Mesenchymal stem cell (in vitro differentiated cells and primary cell): ENCODE data around the gene LGALS12.

Experiments
- DNase-seq: peaks from one replicate; pipeline ENCODE4 v3.0.0-alpha.2; 2013
- H2AFZ ChIP-seq: one replicate; pipeline ENCODE4 v1.6.1; 2013; ENCODE audit warnings: low read depth, mild to moderate bottlenecking, control low read depth, inconsistent platforms, low read length, moderate library complexity
- H2AK5ac ChIP-seq: 2 replicates; pipeline ENCODE4 v1.6.1; 2013; ENCODE audit warnings: low read length, moderate library complexity, mild to moderate bottlenecking, inconsistent platforms; ENCODE audit not compliant: severe bottlenecking
- H2BK120ac ChIP-seq: one replicate; pipeline ENCODE4 v1.6.1; 2013; ENCODE audit warnings: low read depth, mild to moderate bottlenecking, inconsistent platforms, low read length, moderate library complexity
- H2BK12ac ChIP-seq, 2 experiments: one replicate each; pipeline ENCODE4 v1.6.1; 2013; ENCODE audit warnings: inconsistent platforms in 2 of 2, low read length in 2 of 2, mild to moderate bottlenecking in 2 of 2, moderate library complexity in 2 of 2, control low read depth in 1 of 2
- H2BK15ac ChIP-seq: one replicate; pipeline ENCODE4 v1.6.1; 2013; ENCODE audit warnings: mild to moderate bottlenecking, low read depth, inconsistent platforms; ENCODE audit not compliant: poor library complexity, severe bottlenecking
- H2BK5ac ChIP-seq: 2 replicates; pipeline ENCODE4 v1.6.1; 2013; ENCODE audit warnings: low read depth, mild to moderate bottlenecking, low read length, control low read depth, inconsistent platforms; ENCODE audit not compliant: poor library complexity, severe bottlenecking
- H3K14ac ChIP-seq, 2 experiments: one replicate each; pipeline ENCODE4 v1.6.1; 2013; ENCODE audit warnings: inconsistent platforms in 2 of 2, low read length in 2 of 2, control low read depth in 1 of 2, mild to moderate bottlenecking in 1 of 2, moderate library complexity in 1 of 2
- H3K18ac ChIP-seq, 2 experiments: one replicate each; pipeline ENCODE4 v1.6.1; 2013; ENCODE audit warnings: inconsistent platforms in 2 of 2, low read length in 2 of 2, control low read depth in 1 of 2, low read depth in 1 of 2, mild to moderate bottlenecking in 1 of 2
- H3K23ac ChIP-seq, 2 experiments: one replicate each; pipeline ENCODE4 v1.6.1; 2013; ENCODE audit warnings: inconsistent platforms in 2 of 2, low read length in 2 of 2, mild to moderate bottlenecking in 2 of 2, moderate library complexity in 2 of 2, control low read depth in 1 of 2
- H3K27ac ChIP-seq: 2 replicates; pipeline ENCODE4 v1.5.1; 2013; ENCODE audit warnings: mild to moderate bottlenecking, moderate library complexity, low read length, control low read depth, inconsistent platforms; ENCODE audit not compliant: poor library complexity, severe bottlenecking
- H3K27me3 ChIP-seq, 2 experiments: 2 replicates each; pipeline versions ENCODE4 v1.6.1 to v1.7.0; 2013; ENCODE audit warnings: low read length in 2 of 2, mild to moderate bottlenecking in 2 of 2, moderate library complexity in 2 of 2, control low read depth in 1 of 2, inconsistent platforms in 1 of 2; ENCODE audit not compliant: control insufficient read depth in 1 of 2, insufficient read depth in 1 of 2
- H3K36me3 ChIP-seq, 2 experiments: 2 replicates each; pipeline versions ENCODE4 v1.6.1 to v1.7.0; 2013; ENCODE audit warnings: low read length in 2 of 2, control low read depth in 1 of 2, inconsistent platforms in 1 of 2, low read depth in 1 of 2, mild to moderate bottlenecking in 1 of 2; ENCODE audit not compliant: insufficient read depth in 2 of 2, control insufficient read depth in 1 of 2
- H3K4ac ChIP-seq, 2 experiments: one replicate each; pipeline ENCODE4 v1.6.1; 2013; ENCODE audit warnings: inconsistent platforms in 2 of 2, low read length in 2 of 2, mild to moderate bottlenecking in 2 of 2, moderate library complexity in 2 of 2, control low read depth in 1 of 2, low read depth in 1 of 2
- H3K4me1 ChIP-seq: 2 replicates; pipeline ENCODE4 v1.6.1; 2013; ENCODE audit warnings: low read depth, low read length, control low read depth; ENCODE audit not compliant: control insufficient read depth, insufficient read depth
- H3K4me2 ChIP-seq: 2 replicates; pipeline ENCODE4 v1.6.1; 2013; ENCODE audit warnings: low read length, mild to moderate bottlenecking, inconsistent platforms; ENCODE audit not compliant: poor library complexity, severe bottlenecking
- H3K4me3 ChIP-seq, 2 experiments: 2 replicates each; pipeline versions ENCODE4 v1.5.1 to v1.7.0; 2013; ENCODE audit warnings: low read length in 2 of 2, mild to moderate bottlenecking in 2 of 2, control low read depth in 1 of 2, low read depth in 1 of 2; ENCODE audit not compliant: insufficient read depth in 1 of 2
- H3K79me1 ChIP-seq: replicated peaks from 2 replicates; pipeline ENCODE4 v1.6.1; 2013; ENCODE audit warnings: mild to moderate bottlenecking, control low read depth, low read length, inconsistent platforms; ENCODE audit not compliant: poor library complexity, severe bottlenecking
- H3K9ac ChIP-seq: 2 replicates; pipeline ENCODE4 v1.7.0; 2013; ENCODE audit warnings: mild to moderate bottlenecking, low read length, moderate library complexity
- H3K9me3 ChIP-seq: 2 replicates; pipeline ENCODE4 v1.7.0; 2013; ENCODE audit warnings: mild to moderate bottlenecking, low read length; ENCODE audit not compliant: control insufficient read depth
- H4K8ac ChIP-seq: one replicate; pipeline ENCODE4 v1.6.1; 2013; ENCODE audit warnings: inconsistent platforms, mild to moderate bottlenecking, low read length, moderate library complexity
- H4K91ac ChIP-seq: one replicate; pipeline ENCODE4 v1.6.1; 2013; ENCODE audit warnings: mild to moderate bottlenecking, low read length, inconsistent platforms
- WGBS: methylation state at CpG from one replicate; pipeline ENCODE4 v1.1.7; 2013; ENCODE audit warnings: mixed read lengths; 5-methylcytosine and 5-hydroxymethylcytosine counted together

LGALS12 gene

GRCh38 chr11:63556404-63557013, 50.6 kb downstream of the LGALS12 start:
- H3K9ac ChIP-seq: no peak overlapping the region
- DNase-seq: no peak
- peaks cover 5% of the 10 kb centered on the region for H3K4me1 ChIP-seq
- no peak overlapping the region for H2AFZ ChIP-seq
- no peak overlapping the region for H2BK5ac ChIP-seq
- no peak overlapping the region for H2BK15ac ChIP-seq
- no peak overlapping the region for H3K4me3 ChIP-seq
- no peak overlapping the region for H3K4ac ChIP-seq
- H3K79me1 ChIP-seq: no peaks in the 10 kb centered on the region
- no peak overlapping the region for H4K91ac ChIP-seq
- H2AK5ac ChIP-seq: no peak overlapping the region
- no peak overlapping the region for H3K4me2 ChIP-seq
- WGBS: 74% methylated on average over 7 of the region's 7 CpGs
- no peak overlapping the region for H3K18ac ChIP-seq
- no peak overlapping the region for H4K8ac ChIP-seq
- H3K23ac ChIP-seq: no peak overlapping the region
- peaks cover 0 to 18% of the 10 kb centered on the region in 2 experiments for H3K27me3 ChIP-seq
- no peaks in the 10 kb centered on the region for H3K36me3 ChIP-seq
- H3K9me3 ChIP-seq: no peaks in the 10 kb centered on the region
- no peak overlapping the region for H3K27ac ChIP-seq
- no peak overlapping the region for H2BK120ac ChIP-seq
- H2BK12ac ChIP-seq: no peak overlapping the region
- H3K14ac ChIP-seq: no peak overlapping the region

- Histone ChIP-seq H3K79me1 (no peaks in the 10 kb centered on the region), H2BK15ac (no peak overlapping the region), H2AFZ (no peak overlapping the region), H4K91ac (no peak overlapping the region), H3K9me3 (no peaks in the 10 kb centered on the region), H3K27ac (no peak overlapping the region), H3K36me3 (no peaks in the 10 kb centered on the region), H3K14ac (no peak overlapping the region), H2BK12ac (no peak overlapping the region), H3K4ac (no peak overlapping the region), H3K27me3 (peaks cover 0 to 18% of the 10 kb centered on the region in 2 experiments), H3K18ac (no peak overlapping the region), H2AK5ac (no peak overlapping the region), H3K9ac (no peak overlapping the region), H3K4me3 (no peak overlapping the region), H3K23ac (no peak overlapping the region), H3K4me1 (peaks cover 5% of the 10 kb centered on the region), H3K4me2 (no peak overlapping the region), H4K8ac (no peak overlapping the region), H2BK5ac (no peak overlapping the region), H2BK120ac (no peak overlapping the region)
- 88% methylated on average over 7 of the region's 7 CpGs for WGBS
- DNase-seq: no peak
Observed at GRCh38 chr11:63557570-63557969, 51.7 kb downstream of the LGALS12 start.

DNA sequence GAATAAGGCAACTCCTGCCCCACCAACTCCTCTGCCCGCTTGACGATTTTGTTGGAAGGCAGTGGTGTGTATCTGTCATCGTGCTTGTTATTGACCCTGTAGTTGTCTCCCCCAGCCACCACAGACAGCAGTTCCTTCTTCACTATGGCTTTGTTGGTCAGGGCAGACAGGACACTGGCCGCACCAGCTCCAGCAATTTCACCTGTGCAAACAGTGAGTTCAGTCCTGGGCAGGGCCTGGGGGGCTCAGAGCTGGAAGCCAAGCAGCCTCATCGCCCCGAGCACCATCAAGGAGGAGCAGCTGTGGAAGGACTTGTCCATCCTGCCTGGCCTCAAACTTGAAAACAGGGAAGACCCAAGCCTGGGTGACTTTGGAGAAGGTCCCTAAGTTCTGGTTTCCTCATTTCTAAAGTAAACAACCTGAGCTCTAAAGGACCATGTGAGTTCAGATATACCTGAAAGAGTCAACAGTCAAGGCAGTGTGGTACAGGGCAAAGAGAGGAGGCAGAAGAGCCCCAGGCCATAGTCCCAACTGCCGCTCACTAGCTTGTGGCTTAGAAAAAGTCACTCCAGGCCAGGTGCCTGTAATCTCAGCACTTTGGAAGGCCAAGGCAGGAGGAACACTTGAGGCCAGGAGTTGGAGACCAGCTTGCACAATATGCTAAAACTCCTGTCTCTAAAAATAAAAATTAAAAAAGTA, 52.7 kb downstream of the LGALS12 start:
- H3K23ac ChIP-seq: no peak overlapping the region
- H3K36me3 ChIP-seq: no peaks in the 10 kb centered on the region
- H3K9me3 ChIP-seq: no peaks in the 10 kb centered on the region
- no peaks in the 10 kb centered on the region for H3K79me1 ChIP-seq
- H3K4me2 ChIP-seq: no peak overlapping the region
- no peak overlapping the region for H2BK12ac ChIP-seq
- no peak overlapping the region for H2BK5ac ChIP-seq
- 91% methylated on average over 7 of the region's 7 CpGs for WGBS
- H2AK5ac ChIP-seq: no peak overlapping the region
- no peak overlapping the region for H3K9ac ChIP-seq
- no peak overlapping the region for H4K91ac ChIP-seq
- no peak overlapping the region for H3K14ac ChIP-seq
- peaks cover 0 to 18% of the 10 kb centered on the region in 2 experiments for H3K27me3 ChIP-seq
- peaks cover 4% of the 10 kb centered on the region for H3K4me1 ChIP-seq
- no peak overlapping the region for H3K4ac ChIP-seq
- H2AFZ ChIP-seq: no peak overlapping the region
- H3K27ac ChIP-seq: no peak overlapping the region
- H3K18ac ChIP-seq: no peak overlapping the region
- no peak overlapping the region for H2BK120ac ChIP-seq
- no peak overlapping the region for H3K4me3 ChIP-seq
- no peak overlapping the region for H2BK15ac ChIP-seq
- H4K8ac ChIP-seq: no peak overlapping the region
- DNase-seq: no peak

DNA sequence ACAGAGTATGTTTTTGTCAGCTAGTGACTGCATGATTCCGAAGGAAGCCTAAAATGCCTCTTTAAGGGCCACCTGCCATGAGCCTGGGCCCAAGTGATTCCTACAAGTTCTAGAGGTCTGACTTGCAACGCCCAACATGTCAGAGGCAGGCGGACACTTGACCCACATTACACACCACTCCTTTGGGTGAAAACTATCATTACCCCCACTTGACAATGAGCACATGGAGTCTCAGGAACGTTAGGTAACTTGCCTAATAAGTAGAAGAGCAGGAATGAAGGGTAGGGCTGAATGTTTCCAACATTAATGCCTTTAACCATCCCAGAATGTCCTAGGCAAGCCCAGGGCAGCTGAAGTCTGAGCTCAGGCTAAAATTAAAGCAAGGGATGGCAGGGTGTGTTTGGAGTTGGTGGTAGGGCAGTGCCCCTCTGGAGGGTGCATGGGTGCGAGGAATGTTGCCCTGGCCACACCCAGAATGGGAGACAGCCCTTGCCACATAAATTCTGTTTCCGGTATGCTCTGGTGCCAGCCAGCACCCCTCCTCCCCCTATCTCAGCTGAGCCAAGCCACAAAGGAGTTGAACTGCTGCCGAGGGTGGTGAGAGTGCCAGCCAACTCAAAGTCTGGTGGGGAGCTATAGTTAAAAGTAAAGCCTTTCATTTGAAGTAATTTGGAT, 54.8 kb downstream of the LGALS12 start:
- Histone ChIP-seq H2BK5ac (no peak overlapping the region), H3K79me1 (no peaks in the 10 kb centered on the region), H3K4me3 (no peak overlapping the region), H3K4me1 (peaks cover 7% of the 10 kb centered on the region), H4K8ac (no peak overlapping the region), H3K9me3 (no peaks in the 10 kb centered on the region), H3K23ac (no peak overlapping the region), H3K27me3 (peaks cover 0 to 17% of the 10 kb centered on the region in 2 experiments), H3K27ac (no peak overlapping the region), H4K91ac (no peak overlapping the region), H2AFZ (no peak overlapping the region), H2BK12ac (no peak overlapping the region), H2AK5ac (no peak overlapping the region), H3K14ac (peak overlapping the region in 1 of 2 experiments; percentile 38), H3K18ac (no peak overlapping the region), H3K36me3 (no peaks in the 10 kb centered on the region), H3K9ac (no peak overlapping the region), H3K4me2 (no peak overlapping the region), H2BK15ac (no peak overlapping the region), H2BK120ac (no peak overlapping the region), H3K4ac (no peak overlapping the region)
- 85% methylated on average over 6 of the region's 7 CpGs for WGBS
- DNase-seq: no peak
